Testis (tissue), 2 donors: ENCODE measurements around the gene ERBB4.

Experiments used
- CTCF ChIP-seq, 3 experiments: fragments of 450-650 bp in 2 of 3; fragments of 200-600 bp in 1 of 3; sonication (generic) in 1 of 3; IDR thresholded peaks; one replicate each; pipeline ENCODE4 v1.5.1; 2016 to 2019; ENCODE audit warnings: antibody characterized with exemption in 3 of 3, mild to moderate bottlenecking in 2 of 3, moderate library complexity in 1 of 3
- POLR2A ChIP-seq: fragments of 450-650 bp; IDR thresholded peaks from one replicate; pipeline ENCODE4 v1.6.1; 2017; ENCODE audit warnings: antibody characterized with exemption, mild to moderate bottlenecking, moderate library complexity

DNA sequence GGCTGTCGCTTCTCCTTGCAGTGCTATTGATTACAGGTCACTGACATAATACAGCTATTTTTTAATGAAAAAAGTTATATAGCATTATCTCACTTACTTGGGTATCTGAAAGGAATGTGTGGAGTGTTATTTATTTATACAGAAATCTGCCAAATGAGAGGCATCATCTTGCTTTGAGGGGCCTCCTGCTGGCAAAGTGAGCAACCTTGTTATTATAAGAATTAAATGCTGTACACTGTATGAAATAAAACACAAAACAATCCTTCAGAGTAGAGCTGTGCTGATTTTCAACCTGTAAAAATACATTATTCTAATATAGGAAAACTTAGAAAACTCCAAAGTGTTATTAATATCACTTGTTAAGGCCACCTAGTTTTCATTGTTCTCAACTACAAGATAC, 20.9 kb downstream of the ERBB4 start:
- TF ChIP-seq CTCF (IDR thresholded peaks at IDR 0.05) (no peak), POLR2A (no peak)
